NCI-H345 treated with DMSO at 0.1 percent for 48 hours (cell line): ENCODE results near the gene ERV3-1.
"Not testable (repeated sequence)": the region's sequence is repeated elsewhere in the genome, so short reads cannot be mapped to it uniquely, and the experiment has no call there.

Experiments used
- DNase-seq: peaks from one replicate; lab custom pipeline; 2025; ENCODE audit not compliant: unreplicated experiment; lab: John Stamatoyannopoulos, UW

Gene ERV3-1

GRCh38 chr7:64944667-64945502 is 61.6 kb downstream of the ERV3-1 start:
- not testable (repeated sequence) for DNase-seq
